ENCODE measurements around the gene YOD1.

The YOD1 gene

DNA sequence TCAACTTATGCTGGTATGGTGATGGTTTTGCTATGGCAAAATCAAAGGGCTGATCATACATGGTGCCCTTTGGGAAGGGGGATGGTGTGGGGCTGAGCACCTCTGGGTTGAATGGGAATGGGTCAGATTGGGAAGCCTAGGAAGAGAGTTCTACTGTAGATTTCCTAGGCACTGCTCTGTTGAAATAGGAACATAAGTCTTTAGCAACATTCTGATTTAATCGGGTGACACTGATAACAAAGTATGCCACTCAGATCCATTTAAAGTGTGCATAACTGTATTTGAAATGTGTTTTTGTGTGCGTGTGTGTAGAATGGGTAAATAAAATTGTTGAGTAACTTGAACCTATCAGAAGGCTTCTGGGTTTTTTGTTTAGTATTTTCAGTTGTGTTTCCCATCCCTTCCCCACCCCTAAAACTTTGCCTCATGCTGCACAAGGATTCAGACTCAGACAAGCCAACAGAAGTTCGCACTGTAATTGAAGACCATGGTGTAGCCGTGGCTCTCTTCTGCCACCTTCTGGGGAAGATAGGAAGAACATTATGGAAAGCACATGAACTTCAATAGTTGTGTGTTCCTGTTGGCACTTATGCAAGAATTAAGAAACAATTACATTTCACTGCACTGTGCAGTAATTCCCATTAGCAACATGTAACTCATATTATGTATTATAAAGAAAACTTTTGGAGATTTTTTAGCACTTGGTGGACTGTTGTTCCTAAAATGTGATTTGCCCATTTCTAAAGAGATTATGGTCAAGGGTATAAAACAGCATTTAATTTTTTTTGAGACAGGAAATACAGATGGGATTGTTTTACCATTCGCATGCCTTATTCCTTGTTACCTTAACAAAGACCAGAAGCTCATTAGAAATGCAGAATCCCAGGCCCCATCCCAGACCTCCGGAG is 26.7 kb upstream of the YOD1 start:
- Mint-ChIP-seq H3K27me3 (peaks cover 8% of the 10 kb centered on the region), H3K4me3 (no peak overlapping the region), H3K27ac (no peak overlapping the region), H3K9me3 (no peaks in the 10 kb centered on the region), H3K4me1 (no peaks in the 10 kb centered on the region)
- DNase-seq (peak; percentile 56 to 65), ATAC-seq (peak; percentile 87)

DNA sequence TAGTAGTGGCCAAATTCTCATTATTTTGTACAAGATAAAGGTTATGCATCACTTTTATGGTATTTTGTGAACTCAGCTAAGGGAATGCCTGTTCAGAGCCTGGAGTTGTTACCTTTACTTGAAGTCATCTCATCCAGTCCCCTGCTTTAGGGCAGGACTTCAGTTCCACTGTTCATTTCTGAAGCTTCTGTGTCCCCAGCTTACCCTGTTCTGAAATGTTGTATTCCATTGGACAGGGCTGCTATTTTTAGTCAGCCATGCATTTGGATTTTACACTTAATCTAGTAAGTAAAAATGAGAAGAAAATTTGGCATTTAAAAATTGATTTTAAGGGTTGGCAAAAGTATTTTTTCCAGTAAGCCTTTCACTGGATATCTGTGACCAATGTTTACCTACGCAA is 26.0 kb upstream of the YOD1 start:
- ATAC-seq = no peak

DNA sequence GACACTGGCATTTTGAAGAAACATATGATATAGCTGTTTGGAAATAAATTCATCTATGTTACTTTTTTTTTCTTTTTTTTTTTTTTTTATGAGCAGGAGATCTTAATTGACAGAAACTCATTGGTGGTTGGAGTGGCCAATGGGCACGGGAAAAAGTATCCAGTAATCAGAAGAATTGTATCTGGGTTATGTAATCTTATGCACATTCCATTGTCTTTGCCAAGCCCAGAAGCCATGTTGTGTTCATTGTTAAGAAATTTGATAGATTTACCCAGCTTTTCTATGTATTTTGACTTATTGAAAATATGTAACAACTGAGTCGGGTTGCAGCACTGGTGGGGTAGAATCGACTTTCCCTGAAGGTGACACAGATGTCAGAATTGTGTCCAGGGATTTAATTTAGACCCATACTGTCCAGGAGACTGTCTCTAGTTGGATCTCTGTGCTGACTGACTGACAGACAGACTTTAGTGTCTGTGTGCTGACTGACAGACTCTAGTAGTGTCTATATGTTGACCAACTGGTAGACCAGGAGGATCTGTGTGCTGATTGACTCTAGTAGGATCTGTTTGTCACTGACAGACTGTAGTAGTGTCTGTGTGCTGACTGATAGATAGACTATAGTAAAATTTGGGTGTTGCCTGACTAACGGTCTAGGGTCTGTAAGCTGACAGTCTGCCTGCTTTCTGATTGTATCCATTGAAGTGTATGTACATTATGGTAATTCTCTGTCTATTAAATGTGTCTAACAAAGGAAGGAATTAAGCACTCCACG is 25.4 kb upstream of the YOD1 start:
- Mint-ChIP-seq H3K27me3 (no peaks in the 10 kb centered on the region), H3K4me1 (peaks cover 8% of the 10 kb centered on the region), H3K9me3 (no peaks in the 10 kb centered on the region), H3K4me3 (no peak overlapping the region), H3K27ac (no peak overlapping the region)
- no peak for ATAC-seq
- DNase-seq = no peak

More for the DNA sequence above, 26.0 kb upstream of the YOD1 start:
- peaks cover 1% of the 10 kb centered on the region for H3K4me1 Mint-ChIP-seq
- H3K4me3 Mint-ChIP-seq = no peak overlapping the region
- peaks cover 1% of the 10 kb centered on the region for H3K27me3 Mint-ChIP-seq
- no peaks in the 10 kb centered on the region for H3K9me3 Mint-ChIP-seq
- H3K27ac Mint-ChIP-seq = no peak overlapping the region
- DNase-seq = no peak

DNA sequence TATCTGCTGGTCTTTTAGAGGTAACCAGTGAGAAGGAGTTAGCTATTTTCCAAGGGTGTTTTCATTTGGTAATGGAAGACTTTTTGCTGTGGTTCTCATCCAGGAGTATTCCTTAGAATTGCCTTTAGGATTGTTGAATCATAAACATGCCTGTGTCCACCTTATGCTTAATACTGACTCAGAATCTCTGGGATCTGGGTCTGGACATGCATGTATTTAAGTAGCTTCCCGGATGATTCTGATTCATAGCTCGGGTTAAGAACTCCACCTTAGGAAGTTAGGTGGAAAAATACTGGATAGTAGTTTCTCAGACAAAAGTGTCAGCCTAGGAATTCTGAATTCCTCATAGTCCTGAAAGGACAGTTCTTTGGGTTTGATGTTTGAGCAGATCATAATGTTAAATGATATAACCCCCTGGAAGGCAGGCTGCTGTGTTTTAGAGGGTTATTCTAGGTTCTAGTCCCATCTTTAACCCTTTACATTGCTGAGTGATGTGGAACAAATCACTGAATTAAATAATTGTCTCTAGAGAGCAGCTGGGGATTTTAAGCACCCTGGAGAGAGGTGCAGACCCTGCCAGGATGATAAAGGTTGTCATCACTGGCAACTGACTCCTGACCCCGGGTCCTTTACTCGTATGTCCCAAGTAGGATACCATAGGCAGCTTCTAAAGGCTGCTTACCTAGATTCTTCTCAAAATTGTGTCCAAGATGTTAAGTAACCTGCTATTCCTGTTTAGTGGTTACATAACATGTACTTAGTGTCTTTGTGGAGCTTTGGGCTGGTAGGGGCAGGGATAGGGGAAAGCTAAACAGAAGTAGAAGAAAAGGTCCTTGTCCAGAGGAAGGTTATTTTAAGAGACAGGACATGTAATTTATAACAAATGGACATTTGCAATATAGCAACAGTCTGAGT is 23.2 kb upstream of the YOD1 start:
- Mint-ChIP-seq H3K27ac (no peak overlapping the region), H3K9me3 (no peaks in the 10 kb centered on the region), H3K27me3 (no peaks in the 10 kb centered on the region), H3K4me1 (peaks cover 30% of the 10 kb centered on the region), H3K4me3 (no peak overlapping the region)
- ATAC-seq (no peak), DNase-seq (no peak)

DNA sequence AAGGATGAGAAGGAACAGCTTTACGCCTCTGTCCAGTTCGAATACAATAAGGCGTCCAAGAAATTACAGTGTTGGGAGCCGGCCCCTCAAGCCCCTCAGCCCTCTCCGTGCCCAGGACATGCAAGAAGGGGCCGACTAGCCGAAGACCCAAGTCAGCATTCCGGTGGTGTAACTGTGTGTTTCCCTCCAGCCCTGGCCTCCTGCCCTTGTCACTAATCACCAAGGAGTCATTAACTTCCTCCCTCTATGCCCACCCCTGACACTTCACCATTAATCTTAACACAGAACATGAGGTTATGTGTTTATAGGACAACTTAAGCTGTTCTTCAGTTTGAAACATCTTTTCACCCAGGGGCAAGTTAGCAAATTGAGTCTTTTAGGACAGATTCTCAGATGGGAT is 21.2 kb upstream of the YOD1 start:
- Mint-ChIP-seq H3K4me1 (peaks cover 35% of the 10 kb centered on the region), H3K27ac (no peak overlapping the region), H3K27me3 (no peaks in the 10 kb centered on the region), H3K4me3 (no peak overlapping the region), H3K9me3 (no peaks in the 10 kb centered on the region)
- ATAC-seq (no peak), DNase-seq (no peak)

DNA sequence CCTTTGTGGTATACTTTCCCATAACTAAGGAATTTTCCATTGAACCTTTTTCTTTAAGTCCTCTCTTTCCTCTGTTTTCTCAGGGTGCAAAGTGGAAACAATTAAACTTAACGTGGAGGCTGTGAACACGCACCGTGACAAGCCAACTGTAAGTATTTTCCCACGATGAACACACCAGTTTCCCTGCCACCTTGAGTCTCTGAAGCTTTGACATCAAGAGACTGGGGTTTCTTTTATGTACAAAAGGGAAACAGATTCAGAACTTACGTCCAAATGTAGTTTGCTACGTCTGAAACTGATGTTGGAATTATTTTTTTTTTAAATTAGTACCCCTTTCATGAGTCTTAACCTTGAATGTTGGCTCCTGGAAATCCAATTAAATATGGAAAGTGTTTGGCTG is 20.4 kb upstream of the YOD1 start:
- no peak for ATAC-seq
- Mint-ChIP-seq H3K27me3 (no peaks in the 10 kb centered on the region), H3K27ac (no peak overlapping the region), H3K4me3 (no peak overlapping the region), H3K9me3 (no peaks in the 10 kb centered on the region), H3K4me1 (peaks cover 35% of the 10 kb centered on the region)
- DNase-seq = no peak

DNA sequence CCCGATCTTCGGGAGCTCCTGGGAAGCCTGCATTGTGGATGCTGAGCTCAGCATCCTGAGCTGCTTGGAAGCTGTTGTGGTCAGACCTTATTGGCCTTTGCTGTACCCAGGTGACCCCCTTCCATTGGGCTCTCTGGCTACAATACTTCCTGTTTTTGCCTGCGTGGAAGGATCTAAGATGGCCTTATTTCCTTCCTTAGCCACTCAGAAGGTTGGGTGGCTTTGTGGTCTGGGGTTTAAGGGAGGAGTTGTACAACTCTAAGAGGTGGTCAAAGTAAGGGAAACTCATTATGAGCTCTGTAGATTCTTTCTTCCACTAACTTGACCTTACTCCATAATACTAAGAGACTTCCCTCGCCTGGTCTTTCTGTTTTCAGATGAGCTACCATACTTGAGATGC is 19.8 kb upstream of the YOD1 start:
- H3K4me1 Mint-ChIP-seq = peaks cover 35% of the 10 kb centered on the region
- peak; percentile 72 for ATAC-seq
- H3K27ac Mint-ChIP-seq = peak overlapping the region; percentile 67 to 80
- H3K4me3 Mint-ChIP-seq = no peak overlapping the region
- DNase-seq = no peak
- no peaks in the 10 kb centered on the region for H3K9me3 Mint-ChIP-seq
- no peaks in the 10 kb centered on the region for H3K27me3 Mint-ChIP-seq

DNA sequence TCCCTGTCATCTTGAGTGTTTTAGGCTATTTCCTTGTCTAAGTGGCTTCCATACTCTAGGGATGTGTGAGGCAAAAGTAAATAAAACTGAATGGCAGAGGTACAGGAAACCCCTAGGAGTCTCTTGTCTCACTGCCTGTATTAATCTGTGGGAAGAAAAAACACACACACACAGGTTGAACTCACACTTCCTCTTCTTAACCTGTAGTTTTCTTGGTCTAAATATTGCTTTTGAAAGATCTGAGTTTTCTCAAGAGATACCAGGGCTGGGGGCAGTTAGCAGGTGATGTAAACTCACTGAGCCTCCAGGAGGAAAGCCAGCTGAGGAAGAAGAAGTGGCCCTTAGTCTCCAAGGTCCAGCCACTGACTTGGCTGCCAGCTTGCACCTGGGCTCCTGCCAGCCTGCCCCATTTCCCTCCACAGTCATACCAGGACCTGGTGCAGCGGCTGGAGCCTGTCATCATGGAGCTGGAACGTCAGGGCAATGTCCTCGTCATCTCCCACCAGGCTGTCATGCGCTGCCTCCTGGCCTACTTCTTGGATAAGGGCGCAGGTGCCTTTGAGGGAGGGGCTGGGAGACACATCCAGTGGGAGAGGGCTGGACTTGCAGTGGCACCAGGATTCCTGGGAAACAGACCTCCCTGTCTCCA is 19.0 kb upstream of the YOD1 start:
- Mint-ChIP-seq H3K4me3 (no peak overlapping the region), H3K4me1 (peaks cover 35% of the 10 kb centered on the region), H3K27me3 (no peaks in the 10 kb centered on the region), H3K9me3 (no peaks in the 10 kb centered on the region), H3K27ac (no peak overlapping the region)
- ATAC-seq (no peak), DNase-seq (no peak)

DNA sequence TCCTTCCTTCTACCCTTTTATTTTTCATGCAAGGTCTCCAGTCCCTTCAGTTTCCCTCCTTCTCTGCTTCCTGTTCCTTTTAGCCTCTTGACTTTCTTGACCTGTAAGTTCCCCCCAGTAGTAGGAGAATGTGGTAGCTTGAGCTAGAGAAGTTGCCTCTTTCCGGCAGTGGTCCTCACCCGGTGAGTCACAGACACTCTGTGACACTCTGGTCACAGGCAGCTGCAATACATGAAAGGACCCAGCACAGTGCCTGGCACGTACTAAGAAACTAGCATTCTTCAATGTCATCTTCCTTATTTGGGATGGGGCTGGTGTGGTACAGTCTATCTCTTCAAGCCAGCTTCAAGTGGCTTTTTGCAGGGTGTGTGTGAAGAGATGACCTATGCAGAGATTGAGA is 18.1 kb upstream of the YOD1 start:
- ATAC-seq = peak; percentile 88
- Mint-ChIP-seq H3K27me3 (no peaks in the 10 kb centered on the region), H3K9me3 (no peaks in the 10 kb centered on the region), H3K27ac (no peak overlapping the region), H3K4me3 (peak overlapping the region in 1 of 2 donors; percentile 13), H3K4me1 (peaks cover 35% of the 10 kb centered on the region)
- peak in 1 of 2 donors; percentile 18 for DNase-seq

DNA sequence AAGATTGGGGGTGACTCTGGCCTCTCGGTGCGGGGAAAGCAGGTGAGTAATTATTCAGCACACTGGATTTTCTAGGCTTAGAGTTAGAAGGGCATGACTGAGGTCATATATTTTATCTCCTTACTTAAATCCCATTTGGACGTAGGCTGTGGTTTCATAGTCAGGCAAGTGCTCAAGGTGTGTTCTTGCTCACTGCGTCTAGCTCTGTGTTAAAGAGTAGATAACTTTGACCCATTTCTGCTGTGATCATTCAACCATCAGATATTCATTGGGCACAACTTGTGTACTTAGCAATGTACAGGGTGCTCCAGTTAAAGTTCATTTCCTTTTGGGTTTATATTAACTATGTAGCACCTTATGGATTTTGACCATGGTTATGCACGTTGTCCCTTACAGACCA is 16.7 kb upstream of the YOD1 start:
- no peak for ATAC-seq
- Mint-ChIP-seq H3K9me3 (no peaks in the 10 kb centered on the region), H3K27me3 (no peaks in the 10 kb centered on the region), H3K4me1 (peaks cover 35% of the 10 kb centered on the region), H3K27ac (no peak overlapping the region), H3K4me3 (no peak overlapping the region)
- no peak for DNase-seq

DNA sequence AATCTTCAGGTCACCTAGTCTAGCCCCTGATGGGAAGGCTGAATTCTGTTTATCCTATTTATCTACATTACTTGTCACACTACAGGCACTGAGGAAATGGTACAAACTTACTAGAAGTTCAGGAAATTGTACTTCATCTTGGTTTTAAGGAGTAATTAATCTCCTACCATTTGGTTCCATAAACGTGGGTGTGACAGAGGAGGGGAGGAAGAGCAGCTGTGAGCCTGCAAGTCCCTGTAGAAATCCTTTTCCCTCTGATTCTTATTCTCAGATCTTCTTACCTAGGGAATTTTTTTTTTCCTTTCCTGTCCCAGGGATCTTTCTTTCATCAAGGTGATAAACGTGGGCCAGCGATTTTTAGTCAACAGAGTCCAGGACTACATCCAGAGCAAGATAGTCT is 16.2 kb upstream of the YOD1 start:
- H3K27me3 Mint-ChIP-seq = no peaks in the 10 kb centered on the region
- no peaks in the 10 kb centered on the region for H3K9me3 Mint-ChIP-seq
- H3K27ac Mint-ChIP-seq = no peak overlapping the region
- no peak for DNase-seq
- peaks cover 35% of the 10 kb centered on the region for H3K4me1 Mint-ChIP-seq
- no peak for ATAC-seq
- no peak overlapping the region for H3K4me3 Mint-ChIP-seq

DNA sequence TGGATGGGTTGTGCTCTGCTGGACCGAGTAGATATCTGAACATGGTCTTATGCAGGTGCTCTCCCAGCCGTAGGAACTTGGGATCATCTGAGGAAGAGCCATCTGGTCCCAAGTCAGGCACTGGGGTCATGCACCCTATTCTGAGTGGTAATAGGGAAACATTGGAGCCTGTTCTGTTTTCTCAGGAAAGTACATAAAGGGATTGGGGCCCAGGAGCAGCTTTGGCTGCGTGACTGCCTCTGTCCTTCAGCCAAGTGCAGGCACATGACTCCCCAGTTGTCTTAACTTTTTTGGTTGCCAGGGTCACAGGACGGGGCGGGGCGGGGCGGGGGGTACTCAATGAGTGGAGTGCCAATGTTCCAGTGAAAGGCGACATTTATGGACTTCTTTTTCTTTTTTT is 13.6 kb upstream of the YOD1 start:
- ATAC-seq (no peak), DNase-seq (no peak)
- H3K27ac Mint-ChIP-seq = no peak overlapping the region
- H3K4me3 Mint-ChIP-seq = no peak overlapping the region
- no peaks in the 10 kb centered on the region for H3K27me3 Mint-ChIP-seq
- H3K9me3 Mint-ChIP-seq = no peaks in the 10 kb centered on the region
- peaks cover 10% of the 10 kb centered on the region for H3K4me1 Mint-ChIP-seq

DNA sequence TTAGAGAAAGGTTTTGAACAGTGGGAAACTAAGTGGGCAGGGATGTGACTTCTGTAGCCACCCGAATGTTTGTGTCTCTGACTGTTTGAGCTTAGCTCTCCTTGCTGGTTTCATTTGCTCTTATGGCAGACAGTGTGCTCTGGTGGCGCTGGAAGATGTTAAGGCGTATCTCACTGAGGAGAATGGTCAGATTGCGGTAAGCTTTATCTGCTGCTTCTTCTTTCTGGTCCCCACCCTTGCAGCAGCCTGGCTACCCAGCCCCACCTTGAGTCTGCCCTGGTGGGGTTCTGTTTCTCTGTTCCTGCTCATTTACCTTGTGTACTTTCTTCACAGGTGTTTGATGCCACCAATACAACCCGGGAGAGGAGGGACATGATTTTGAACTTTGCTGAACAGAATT is 12.0 kb upstream of the YOD1 start:
- no peaks in the 10 kb centered on the region for H3K4me1 Mint-ChIP-seq
- ATAC-seq (no peak), DNase-seq (no peak)
- H3K27me3 Mint-ChIP-seq = no peaks in the 10 kb centered on the region
- no peak overlapping the region for H3K27ac Mint-ChIP-seq
- no peaks in the 10 kb centered on the region for H3K9me3 Mint-ChIP-seq
- H3K4me3 Mint-ChIP-seq = no peak overlapping the region

DNA sequence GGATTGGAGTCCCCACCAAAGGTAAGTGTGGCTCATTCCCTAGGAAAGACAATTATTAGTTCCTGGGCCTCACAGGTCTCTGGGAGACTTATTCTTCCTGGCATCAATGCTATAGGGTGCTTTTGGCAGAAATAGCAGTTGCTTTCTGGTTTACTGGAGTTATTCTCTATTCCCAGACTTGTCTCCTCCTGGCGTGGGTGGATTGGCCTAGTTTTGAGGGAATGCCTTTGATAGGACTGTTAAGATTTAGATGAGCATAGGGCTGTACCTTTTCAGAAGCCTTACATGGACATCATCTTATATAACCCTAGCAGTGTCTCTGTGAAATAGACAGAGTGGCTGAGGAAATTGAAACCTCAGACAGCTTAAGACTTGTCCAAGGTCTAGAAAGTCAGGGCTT is 11.1 kb upstream of the YOD1 start:
- Mint-ChIP-seq H3K27ac (no peak overlapping the region), H3K4me1 (no peaks in the 10 kb centered on the region), H3K9me3 (no peaks in the 10 kb centered on the region), H3K27me3 (no peaks in the 10 kb centered on the region), H3K4me3 (no peak overlapping the region)
- DNase-seq = no peak
- ATAC-seq = no peak

DNA sequence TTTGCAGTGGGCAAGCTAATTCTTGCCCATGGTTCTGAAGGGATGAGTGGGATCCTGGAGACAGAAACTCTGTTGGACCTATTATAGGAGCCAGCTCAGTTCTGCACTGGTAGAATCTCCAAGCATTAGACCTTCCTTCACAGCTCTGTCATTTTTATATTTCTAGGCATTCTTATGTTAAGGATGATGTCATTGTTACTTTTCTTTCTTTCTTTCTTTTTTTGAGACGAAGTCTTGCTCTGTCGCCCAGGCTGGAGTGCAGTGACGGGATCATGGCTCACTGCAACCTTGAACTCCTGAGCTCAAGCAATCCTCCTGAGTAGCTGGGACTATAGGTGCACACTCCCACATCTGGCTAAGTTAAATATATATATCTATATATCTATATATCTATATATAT is 9.6 kb upstream of the YOD1 start:
- H3K27ac Mint-ChIP-seq = no peak overlapping the region
- no peaks in the 10 kb centered on the region for H3K4me1 Mint-ChIP-seq
- ATAC-seq (no peak), DNase-seq (no peak)
- no peak overlapping the region for H3K4me3 Mint-ChIP-seq
- no peaks in the 10 kb centered on the region for H3K9me3 Mint-ChIP-seq
- no peaks in the 10 kb centered on the region for H3K27me3 Mint-ChIP-seq
